Stimulated activated CD8-positive, alpha-beta memory T cell treated with anti-CD3 and anti-CD28 coated beads, Interleukin-12 subunit alpha, Interleukin-12 subunit beta, amount 100 ng/mL, for 1 hour (primary cell): ENCODE measurements around the gene SLIT1.

Experiments
- DNase-seq: peaks from one replicate; pipeline ENCODE4 v3.0.0-alpha.2; 2020; ENCODE audit warnings: low read depth

Gene SLIT1

GRCh38 chr10:97080051-97080776 lies 105.5 kb downstream of the SLIT1 start:
- DNase-seq = no peak

- DNase-seq = no peak
Observed at GRCh38 chr10:97079448-97079847, 106.3 kb downstream of the SLIT1 start.

GRCh38 chr10:97078938-97079445 lies 106.8 kb downstream of the SLIT1 start:
- DNase-seq = no peak

DNA sequence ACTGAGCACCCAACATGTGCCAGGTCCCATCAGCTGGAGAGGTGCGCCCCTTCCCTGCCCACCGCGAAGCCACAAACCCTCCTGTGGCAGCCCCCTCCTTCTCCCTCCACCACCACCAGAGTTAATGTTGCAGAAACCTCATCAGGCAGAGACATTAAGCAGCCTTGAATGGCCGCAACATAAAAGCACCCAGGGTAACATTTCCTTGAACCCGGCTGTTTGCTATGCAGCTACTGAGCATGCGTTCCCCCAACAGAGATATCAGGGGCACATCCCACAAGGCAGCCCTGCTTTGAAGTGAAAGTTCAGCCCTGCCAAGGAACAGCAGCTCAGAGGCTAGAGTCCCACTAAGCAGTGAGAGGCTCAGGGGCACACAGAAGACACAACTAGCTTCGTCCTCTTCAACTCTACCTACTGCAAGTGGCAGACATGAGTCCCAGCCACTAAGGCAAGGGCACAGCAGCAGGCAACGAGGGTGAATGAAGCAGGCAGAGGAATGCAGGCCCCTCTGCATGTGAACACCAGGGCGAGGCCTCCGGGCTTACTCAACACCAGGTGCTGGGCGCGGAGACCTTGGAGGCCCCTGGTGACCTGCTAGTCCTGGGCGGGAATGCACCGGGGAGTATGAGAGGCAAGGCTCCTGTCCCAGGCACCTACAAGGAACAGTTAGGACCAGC lies 107.4 kb downstream of the SLIT1 start:
- DNase-seq = no peak

- no peak for DNase-seq
Observed at GRCh38 chr10:97076781-97077180, 109.0 kb downstream of the SLIT1 start.

DNA sequence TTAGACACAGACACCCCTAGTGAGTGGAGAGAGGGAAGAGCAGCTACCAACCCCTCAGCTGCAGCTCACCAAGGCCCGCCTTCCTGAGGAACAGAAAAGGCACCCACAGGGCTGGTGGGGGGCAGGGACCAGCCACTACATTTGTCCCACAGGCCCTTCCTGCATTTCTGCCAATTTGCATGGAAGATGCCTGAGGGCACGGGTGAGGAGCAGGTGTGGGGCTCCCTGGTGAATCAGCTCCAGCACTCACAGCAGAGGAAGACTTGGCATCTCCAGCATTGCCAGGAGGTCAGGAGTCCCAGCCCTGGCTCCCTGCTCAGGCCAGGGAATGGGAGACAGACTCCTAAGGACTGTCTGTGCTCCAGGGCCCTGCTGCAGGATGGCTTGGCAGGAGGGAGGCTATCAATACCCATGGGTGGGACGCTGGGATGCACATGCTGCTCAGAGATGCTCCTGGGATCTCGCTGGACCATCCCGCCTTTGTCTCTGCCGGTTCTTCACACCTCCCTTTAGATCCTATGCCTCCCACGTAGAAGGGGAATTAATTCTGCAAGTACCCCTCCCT lies 109.7 kb downstream of the SLIT1 start:
- DNase-seq = no peak

- no peak for DNase-seq
Observed at GRCh38 chr10:97075421-97075820, 110.3 kb downstream of the SLIT1 start.

DNA sequence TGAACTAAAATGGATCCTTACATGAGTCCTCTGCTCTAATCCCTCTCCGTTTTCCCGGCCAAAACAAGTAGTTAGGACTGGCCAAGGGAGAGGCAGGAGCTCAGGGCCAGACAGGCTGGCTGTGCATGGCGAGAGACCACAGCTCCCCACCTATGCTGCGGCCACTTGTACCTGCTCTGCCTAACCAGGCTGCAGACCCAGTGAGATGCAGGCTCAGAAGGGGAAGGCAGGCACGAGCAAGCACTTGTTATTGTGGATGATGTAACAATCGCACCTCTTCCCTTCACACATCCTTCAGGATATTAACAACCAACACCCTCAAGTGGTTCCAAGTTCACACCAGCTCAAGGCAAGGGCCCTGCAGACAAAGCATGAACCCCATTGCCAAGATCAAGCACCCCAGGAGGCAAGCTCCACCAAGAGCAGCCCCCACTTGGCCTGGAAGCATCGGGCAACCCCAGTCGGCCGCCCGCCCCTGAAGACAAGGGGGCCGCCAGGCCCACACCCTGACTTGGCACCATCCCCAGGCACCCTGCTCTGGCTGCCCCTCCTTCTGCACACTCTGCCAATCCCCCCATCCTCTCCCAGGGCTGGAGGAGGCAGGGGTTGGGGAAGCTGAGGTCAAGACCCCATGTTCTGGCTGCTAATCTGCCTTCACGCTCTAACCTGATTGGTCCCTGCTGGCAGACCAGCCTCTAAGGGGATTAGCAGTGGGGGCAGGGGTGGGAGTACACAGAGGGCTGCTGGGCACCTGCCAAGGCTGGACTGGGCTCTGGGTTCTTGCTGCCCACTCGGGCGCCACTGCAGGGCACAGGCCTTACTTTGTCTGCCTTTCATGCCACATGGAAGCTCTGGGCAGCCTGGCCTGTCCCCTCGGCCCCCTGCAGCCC lies 111.3 kb downstream of the SLIT1 start:
- no peak for DNase-seq

GRCh38 chr10:97072851-97073665 lies 112.7 kb downstream of the SLIT1 start:
- peak; percentile 67 for DNase-seq

GRCh38 chr10:97071496-97071895 lies 114.3 kb downstream of the SLIT1 start:
- no peak for DNase-seq

- no peak for DNase-seq
Observed at GRCh38 chr10:97069576-97070362, 116.0 kb downstream of the SLIT1 start.

GRCh38 chr10:97069026-97069425 lies 116.7 kb downstream of the SLIT1 start:
- no peak for DNase-seq

DNA sequence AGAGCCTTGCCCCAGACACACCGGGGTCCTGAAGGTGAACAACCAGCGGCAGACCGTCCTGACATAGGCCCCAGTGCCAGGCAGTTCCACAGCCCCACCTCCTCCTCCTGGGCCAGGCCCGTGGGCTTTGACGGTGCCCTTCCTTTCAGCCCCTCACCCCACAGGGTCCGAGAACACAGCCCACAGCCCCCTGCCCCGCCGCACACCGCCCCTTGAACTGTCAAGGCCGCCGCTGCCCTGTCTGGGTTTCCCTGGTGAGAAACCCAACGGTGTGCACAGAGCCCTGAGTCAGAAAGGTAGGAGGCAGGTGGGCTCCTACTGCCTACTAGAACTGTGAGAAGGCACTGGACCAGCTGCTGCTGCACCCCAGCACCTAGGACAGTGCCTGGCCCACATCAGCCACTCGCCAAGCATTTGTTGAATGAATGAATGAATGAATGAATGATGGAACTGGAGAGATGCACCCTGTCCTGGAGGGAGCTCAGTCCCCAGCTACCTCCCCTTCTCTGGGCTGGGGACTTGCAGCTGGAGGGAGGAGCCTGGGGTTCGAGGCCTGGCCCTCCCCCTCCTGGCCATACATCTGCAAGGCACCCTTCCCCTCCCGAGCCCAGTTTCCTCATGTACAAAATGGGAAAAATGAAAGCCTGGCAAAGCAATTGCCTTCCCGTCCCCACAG lies 117.9 kb downstream of the SLIT1 start:
- DNase-seq = no peak

- no peak for DNase-seq
Observed at GRCh38 chr10:97066877-97067555, 118.7 kb downstream of the SLIT1 start.

DNA sequence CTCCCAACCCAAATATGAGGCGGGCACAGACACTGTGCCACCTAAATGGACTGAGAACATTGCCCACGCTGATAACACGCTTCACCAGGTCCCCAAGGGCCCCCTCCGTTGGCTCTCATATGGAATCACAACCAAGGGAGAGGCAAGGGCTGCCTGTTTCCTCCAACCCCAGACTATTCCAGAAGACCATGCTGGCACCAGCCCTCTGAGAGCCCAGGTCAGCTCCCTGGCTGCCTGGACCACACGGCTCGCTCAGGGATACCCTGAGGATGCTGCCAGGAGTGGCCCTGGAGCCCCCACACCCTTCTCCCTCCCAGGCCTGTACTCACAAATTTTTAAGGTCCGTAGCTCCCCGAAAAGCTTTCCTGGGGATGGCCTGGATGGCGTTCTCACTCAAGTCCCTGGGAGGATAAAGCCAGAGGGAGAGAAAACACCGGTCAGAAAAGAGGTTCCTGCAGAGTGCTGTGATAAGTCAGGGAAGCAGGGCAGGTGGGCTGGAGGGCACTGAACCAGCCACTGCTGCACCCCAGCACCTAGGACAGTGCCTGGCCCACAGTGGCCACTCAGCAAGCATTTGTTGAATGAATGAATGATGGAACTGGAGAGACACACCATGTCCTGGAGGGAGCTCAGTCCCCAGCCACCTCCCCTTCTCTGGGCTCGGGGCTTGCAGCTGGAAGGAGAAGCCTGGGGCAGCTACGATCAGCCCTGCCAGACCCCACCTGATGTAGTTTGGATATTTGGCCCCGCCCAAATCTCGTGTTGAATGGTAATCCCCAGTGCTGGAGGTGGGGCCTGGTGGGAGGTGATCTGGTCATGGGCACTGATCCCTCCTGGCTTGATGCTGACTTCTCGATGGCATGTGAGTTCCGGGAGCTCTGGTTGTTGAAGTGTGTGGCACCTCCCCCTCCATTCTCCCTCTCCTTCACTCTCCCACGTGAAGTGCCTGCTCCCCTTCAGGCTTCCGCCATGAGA lies 119.8 kb downstream of the SLIT1 start:
- DNase-seq = no peak

GRCh38 chr10:97065128-97065527 lies 120.6 kb downstream of the SLIT1 start:
- DNase-seq = no peak

DNA sequence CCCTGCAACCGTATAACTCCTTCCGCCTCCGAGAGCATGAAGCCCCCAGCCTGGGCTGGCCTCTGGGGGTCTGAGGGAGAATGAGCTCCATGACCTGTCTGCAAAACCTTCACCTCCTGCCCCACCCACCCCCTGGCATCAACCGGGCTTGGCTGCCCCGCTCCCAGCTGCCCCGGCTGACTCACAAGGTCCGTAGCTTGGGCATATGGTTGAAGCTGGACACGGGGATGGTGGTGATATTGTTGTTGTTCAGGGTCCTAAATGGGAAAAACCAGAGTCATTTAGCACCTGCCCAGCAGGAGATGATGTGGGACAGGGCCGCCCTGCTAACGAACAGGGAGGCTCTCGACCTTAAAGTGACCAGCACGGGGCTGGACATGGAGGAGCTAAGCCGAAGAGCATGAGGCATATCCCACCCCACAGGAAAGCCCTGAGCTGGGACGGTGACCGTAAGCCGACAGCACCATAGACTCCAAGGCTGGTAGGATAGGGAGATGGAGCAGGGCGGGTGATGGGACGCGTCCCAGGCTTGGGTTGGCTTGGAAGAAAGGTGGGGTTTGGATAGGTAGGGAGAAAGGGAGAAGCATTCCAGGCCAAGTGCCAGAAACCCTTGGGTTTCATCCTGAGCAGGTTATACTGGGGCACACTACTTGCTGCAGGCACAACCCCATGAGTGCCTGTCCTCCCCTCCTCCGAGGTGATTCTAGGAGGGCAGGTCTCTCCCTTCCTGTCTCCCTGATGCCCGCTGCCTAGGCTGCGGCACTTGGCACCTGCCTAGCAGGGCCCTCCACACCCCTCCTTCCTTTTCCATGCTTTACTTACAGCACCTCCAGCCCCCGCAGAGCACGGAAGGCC lies 121.5 kb downstream of the SLIT1 start:
- no peak for DNase-seq
